HG03439 (cell line): Measurements from ENCODE around the gene CFAP20.
"Not testable (repeated sequence)": the region's sequence is repeated elsewhere in the genome, so short reads cannot be mapped to it uniquely, and the experiment has no call there.

Experiments used
- ATAC-seq: cut with Tn5 transposase; IDR thresholded peaks from one replicate; pipeline ENCODE4 v1.9.1; 2021; ENCODE audit warnings: mild to moderate bottlenecking, moderate library complexity; ENCODE audit not compliant: unreplicated experiment

The CFAP20 gene

DNA sequence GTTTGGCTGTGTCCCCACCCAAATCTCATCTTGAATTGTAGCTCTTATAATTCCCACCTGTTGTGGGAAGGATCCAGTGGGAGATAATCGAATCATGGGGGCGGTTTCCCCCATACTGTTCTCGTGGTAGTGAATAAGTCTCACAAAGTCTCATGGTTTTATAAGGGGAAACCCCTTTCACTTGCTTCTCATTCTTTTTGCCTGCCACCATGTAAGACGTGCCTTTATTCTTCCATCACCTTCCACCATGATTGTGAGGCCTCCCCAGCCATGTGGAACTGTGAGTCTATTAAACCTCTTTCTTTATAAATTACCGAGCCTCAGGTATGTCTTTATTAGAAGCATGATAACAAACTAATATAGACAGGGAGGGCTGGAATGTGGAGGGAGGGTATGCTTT, 57.0 kb downstream of the CFAP20 start:
- not testable (repeated sequence) for ATAC-seq

- ATAC-seq, result no peak
Observed at GRCh38 chr16:58070585-58070984, 58.6 kb downstream of the CFAP20 start.
